HG03521 (cell line): Measurements from ENCODE around the gene PNMA6F.
"Not testable (repeated sequence)": the region's sequence is repeated elsewhere in the genome, so short reads cannot be mapped to it uniquely, and the experiment has no call there.

Source experiments
- ATAC-seq: cut with Tn5 transposase; IDR thresholded peaks from one replicate; pipeline ENCODE4 v1.9.1; 2021; ENCODE audit warnings: mild to moderate bottlenecking, moderate library complexity; ENCODE audit not compliant: unreplicated experiment

Gene PNMA6F

GRCh38 chrX:153336121-153336894 is 14.7 kb upstream of the PNMA6F start:
- no peak for ATAC-seq

- no peak for ATAC-seq
These were observed 13.2 kb upstream of the PNMA6F start for GRCh38 chrX:153334654-153335295.

GRCh38 chrX:153333821-153334653 is 12.5 kb upstream of the PNMA6F start, which contains the start of gene ZNF275:
Gene ZNF275, plus strand, starts transcription at chrX:153334153. Its CDS starts 2,527 bp downstream, at chrX:153336680.
- peak; percentile 90 for ATAC-seq

GRCh38 chrX:153333266-153333665 is 11.7 kb upstream of the PNMA6F start:
- no peak for ATAC-seq

GRCh38 chrX:153327561-153327960 is 6.0 kb upstream of the PNMA6F start:
- no peak for ATAC-seq

- ATAC-seq, result no peak
These were observed 897 bp downstream of the PNMA6F start for GRCh38 chrX:153320555-153321184.

GRCh38 chrX:153320047-153320443 is 1.5 kb downstream of the PNMA6F start:
- ATAC-seq, result not testable (repeated sequence)

GRCh38 chrX:153319295-153320046 is 2.1 kb downstream of the PNMA6F start:
- no peak for ATAC-seq

- ATAC-seq, result no peak
These were observed 2.8 kb downstream of the PNMA6F start for GRCh38 chrX:153318811-153319210.

- no peak for ATAC-seq
These were observed 3.4 kb downstream of the PNMA6F start for GRCh38 chrX:153317996-153318722.

GRCh38 chrX:153317306-153317705 is 4.3 kb downstream of the PNMA6F start:
- no peak for ATAC-seq

- ATAC-seq, result no peak
These were observed 8.7 kb downstream of the PNMA6F start for GRCh38 chrX:153312842-153313241.

- ATAC-seq, result no peak
These were observed 9.5 kb downstream of the PNMA6F start for GRCh38 chrX:153312041-153312440.

- no peak for ATAC-seq
These were observed 10.7 kb downstream of the PNMA6F start for GRCh38 chrX:153310901-153311300.

GRCh38 chrX:153307276-153308178 is 14.0 kb downstream of the PNMA6F start:
- no peak for ATAC-seq

GRCh38 chrX:153306527-153307115 is 14.9 kb downstream of the PNMA6F start:
- ATAC-seq, result no peak

GRCh38 chrX:153305972-153306371 is 15.6 kb downstream of the PNMA6F start:
- no peak for ATAC-seq
